ENCODE data around the gene HSP90AB1. TPM values are rescaled to one million over a fixed set of nuclear protein-coding genes. Genes with fewer than 3 reads are reported as not detected.

Gene HSP90AB1
- total RNA-seq, 3 donors from 2014 or later: 322 to 593 (median 399) TPM

DNA sequence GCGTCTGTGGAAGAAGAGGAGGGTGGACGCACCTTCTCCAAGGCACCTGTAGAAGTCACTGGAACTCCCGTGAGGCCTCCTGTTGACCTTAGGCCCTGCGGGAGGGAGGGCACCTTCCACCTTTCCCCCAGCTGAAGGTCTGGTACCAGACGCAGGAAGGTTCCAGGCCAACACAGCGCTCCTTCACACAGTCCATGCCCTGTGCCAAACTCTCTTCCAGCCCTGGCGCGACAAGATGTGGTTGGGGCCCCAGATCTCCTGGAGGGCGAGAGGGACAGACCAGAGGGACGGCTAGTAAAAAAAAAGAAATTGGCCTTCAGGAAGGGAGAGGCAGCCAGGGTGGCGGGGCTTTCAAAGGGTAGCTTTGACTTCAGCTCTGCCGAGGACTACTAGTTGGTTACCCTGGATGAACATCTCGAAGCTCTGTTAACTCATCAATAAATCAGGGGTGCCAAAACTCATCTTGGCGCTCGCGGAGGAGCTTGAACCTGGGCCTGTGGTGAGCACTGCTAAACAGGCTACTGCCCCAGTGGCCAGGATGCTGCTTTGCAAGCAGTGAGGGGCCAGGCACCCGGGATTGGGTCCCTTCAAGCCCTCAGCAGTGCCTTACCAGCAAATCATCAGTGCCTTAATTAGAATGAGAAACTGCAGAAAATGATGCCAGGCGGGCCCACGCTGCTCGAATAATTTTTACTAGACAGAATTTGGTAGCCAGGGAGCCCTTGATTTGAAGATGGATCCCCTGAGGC lies 51.3 kb downstream of the HSP90AB1 start:
- intact Hi-C loops (cut with DNase I, micrococcal nuclease): no loop called here
- DNase-seq (no peak), ATAC-seq (peak; percentile 44)
- no peaks in the 10 kb centered on the region for H3K36me3 ChIP-seq (ENCODE audit: low read depth)
- TF ChIP-seq, protein P1, sequence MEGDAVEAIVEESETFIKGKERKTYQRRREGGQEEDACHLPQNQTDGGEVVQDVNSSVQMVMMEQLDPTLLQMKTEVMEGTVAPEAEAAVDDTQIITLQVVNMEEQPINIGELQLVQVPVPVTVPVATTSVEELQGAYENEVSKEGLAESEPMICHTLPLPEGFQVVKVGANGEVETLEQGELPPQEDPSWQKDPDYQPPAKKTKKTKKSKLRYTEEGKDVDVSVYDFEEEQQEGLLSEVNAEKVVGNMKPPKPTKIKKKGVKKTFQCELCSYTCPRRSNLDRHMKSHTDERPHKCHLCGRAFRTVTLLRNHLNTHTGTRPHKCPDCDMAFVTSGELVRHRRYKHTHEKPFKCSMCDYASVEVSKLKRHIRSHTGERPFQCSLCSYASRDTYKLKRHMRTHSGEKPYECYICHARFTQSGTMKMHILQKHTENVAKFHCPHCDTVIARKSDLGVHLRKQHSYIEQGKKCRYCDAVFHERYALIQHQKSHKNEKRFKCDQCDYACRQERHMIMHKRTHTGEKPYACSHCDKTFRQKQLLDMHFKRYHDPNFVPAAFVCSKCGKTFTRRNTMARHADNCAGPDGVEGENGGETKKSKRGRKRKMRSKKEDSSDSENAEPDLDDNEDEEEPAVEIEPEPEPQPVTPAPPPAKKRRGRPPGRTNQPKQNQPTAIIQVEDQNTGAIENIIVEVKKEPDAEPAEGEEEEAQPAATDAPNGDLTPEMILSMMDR (IDR thresholded peaks at IDR 0.05): no peak
- H3K9me3 ChIP-seq: no peaks in the 10 kb centered on the region
- H3K4me3 ChIP-seq: no peak overlapping the region
- H3K4me1 ChIP-seq (ENCODE audit: low read depth): peaks cover 10% of the 10 kb centered on the region

GRCh38 chr6:44298864-44299263 lies 52.0 kb downstream of the HSP90AB1 start:
- Histone ChIP-seq H3K36me3 (ENCODE audit: low read depth) (no peaks in the 10 kb centered on the region), H3K9me3 (no peaks in the 10 kb centered on the region), H3K4me3 (no peak overlapping the region), H3K4me1 (ENCODE audit: low read depth) (peaks cover 10% of the 10 kb centered on the region)
- TF ChIP-seq, protein P1 (IDR thresholded peaks at IDR 0.05): no peak
- DNase-seq (no peak), ATAC-seq (no peak)
- intact Hi-C loops (cut with DNase I, micrococcal nuclease): no loop called here

DNA sequence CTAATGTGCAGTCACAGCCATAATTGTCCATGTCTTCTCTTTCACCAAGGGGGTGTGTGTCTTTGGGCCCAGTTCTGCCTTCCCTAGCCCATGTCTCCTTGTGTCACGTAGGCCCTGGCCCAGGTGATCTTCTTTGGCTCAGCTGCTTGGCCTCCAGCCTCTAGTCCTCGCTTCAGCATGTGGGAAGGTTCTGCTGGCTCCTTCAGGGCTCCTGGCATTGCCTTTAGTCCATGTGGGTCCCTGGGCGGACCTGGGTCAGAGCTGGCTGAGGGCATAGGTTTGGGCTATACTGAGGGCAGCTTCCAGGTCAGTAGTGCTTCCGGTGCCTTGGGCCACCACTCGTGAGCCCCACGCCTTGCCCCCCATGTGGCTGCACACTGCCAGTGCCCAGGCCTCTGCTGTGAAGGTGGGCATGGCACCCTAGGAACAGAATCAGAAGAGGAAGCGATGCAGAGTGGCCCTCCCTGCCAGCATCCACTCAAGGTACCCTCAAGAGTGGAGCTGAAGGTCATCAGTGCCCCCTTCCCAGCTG lies 53.5 kb downstream of the HSP90AB1 start:
- TF ChIP-seq, protein P1 (IDR thresholded peaks at IDR 0.05): no peak
- no peaks in the 10 kb centered on the region for H3K9me3 ChIP-seq
- no peak for DNase-seq
- no peak overlapping the region for H3K4me3 ChIP-seq
- peaks cover 10% of the 10 kb centered on the region for H3K4me1 ChIP-seq (ENCODE audit: low read depth)
- intact Hi-C loops (cut with DNase I, micrococcal nuclease): no loop called here
- no peaks in the 10 kb centered on the region for H3K36me3 ChIP-seq (ENCODE audit: low read depth)
- no peak for ATAC-seq

DNA sequence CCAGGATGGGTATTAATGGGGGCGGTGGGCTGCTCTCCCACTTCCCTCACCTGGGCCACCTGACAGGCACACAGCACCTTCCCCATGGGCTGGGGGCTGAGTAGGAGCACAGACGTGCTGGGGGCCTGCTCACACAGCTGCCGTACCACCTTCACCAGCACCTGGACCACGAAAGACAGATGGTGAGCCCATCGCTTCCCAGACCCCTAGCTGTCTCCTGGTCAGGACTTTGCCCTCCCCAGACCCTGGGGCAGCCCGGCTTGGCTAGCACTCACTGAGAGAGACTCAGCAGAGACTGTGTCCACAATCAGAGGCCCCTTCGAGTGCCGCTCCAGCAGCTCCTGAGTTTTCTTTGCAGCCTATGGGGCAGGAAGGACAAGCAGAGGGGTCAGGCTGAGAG lies 54.2 kb downstream of the HSP90AB1 start:
- Histone ChIP-seq H3K36me3 (ENCODE audit: low read depth) (no peaks in the 10 kb centered on the region), H3K4me3 (no peak overlapping the region), H3K4me1 (ENCODE audit: low read depth) (peaks cover 10% of the 10 kb centered on the region), H3K9me3 (no peaks in the 10 kb centered on the region)
- DNase-seq (no peak), ATAC-seq (no peak)
- intact Hi-C loops (cut with DNase I, micrococcal nuclease): no loop called here
- TF ChIP-seq, protein P1 (IDR thresholded peaks at IDR 0.05): no peak

DNA sequence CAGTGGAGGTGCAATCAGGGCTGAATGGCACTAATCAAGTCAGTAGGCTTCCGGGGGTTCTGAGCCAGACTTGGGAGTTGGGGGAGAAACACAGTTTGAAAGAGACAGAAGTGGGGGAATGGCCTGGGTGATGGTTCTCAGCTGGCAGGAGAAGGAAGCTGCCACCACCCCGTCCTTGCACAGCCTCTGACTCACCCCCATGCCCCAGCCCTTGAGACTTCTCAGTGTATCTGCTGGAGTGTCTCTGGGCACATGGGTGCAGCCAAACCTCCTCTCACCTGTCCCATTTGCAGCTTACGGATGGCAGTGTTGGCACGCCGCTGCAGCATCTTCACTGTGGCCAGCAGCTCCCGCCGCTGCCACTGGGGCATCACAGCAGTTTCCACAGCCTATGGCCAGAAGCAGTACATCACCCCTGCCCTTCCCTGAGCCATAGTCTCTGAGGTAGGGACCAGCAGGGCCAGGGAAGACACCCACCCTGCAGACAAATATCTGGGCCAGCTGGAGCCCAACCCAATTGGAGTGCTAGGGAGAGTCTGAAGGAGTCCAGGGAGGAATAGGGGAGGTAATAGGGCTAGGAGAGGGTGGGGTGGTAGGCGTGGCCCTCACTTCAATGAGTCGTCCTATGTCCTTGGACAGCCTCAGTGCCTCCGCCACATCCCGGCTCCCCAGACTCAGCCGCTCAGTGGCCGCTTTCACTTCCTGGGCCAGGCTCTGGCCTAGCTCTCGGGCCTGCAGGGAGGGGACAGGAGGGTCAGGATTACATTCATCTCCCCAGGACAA lies 55.1 kb downstream of the HSP90AB1 start:
- TF ChIP-seq, protein P1 (IDR thresholded peaks at IDR 0.05): no peak
- H3K36me3 ChIP-seq (ENCODE audit: low read depth): no peaks in the 10 kb centered on the region
- peaks cover 10% of the 10 kb centered on the region for H3K4me1 ChIP-seq (ENCODE audit: low read depth)
- intact Hi-C loops (cut with DNase I, micrococcal nuclease): no loop called here
- DNase-seq (no peak), ATAC-seq (no peak)
- H3K9me3 ChIP-seq: no peaks in the 10 kb centered on the region
- H3K4me3 ChIP-seq: no peak overlapping the region

Data from mucosa of descending colon (tissue), 3 donors.